NCI-H1694 (cell line): ENCODE data around the gene SLC9A4.
A peak's percentile ranks its signal among the peaks of the same experiment; 100 is the strongest.

Source experiments
- DNase-seq: peaks from one replicate; lab custom pipeline; 2025; lab: John Stamatoyannopoulos, UW

The SLC9A4 gene

GRCh38 chr2:102473020-102473419 is at the start of gene SLC9A4:
Gene SLC9A4 (plus strand): TSS chr2:102473226. CDS start chr2:102473760, 534 bp downstream.
- DNase-seq, result peak; percentile 21

GRCh38 chr2:102423368-102423767 is 49.7 kb upstream of the SLC9A4 start:
- DNase-seq, result no peak

- no peak for DNase-seq
Observed at GRCh38 chr2:102424754-102425153, 48.3 kb upstream of the SLC9A4 start.

- DNase-seq, result no peak
Observed at GRCh38 chr2:102425441-102426132, 47.4 kb upstream of the SLC9A4 start.

- no peak for DNase-seq
Observed at GRCh38 chr2:102427249-102427648, 45.8 kb upstream of the SLC9A4 start.

- DNase-seq, result no peak
Observed at GRCh38 chr2:102428573-102428972, 44.5 kb upstream of the SLC9A4 start.

GRCh38 chr2:102432386-102432785 is 40.6 kb upstream of the SLC9A4 start:
- no peak for DNase-seq

- no peak for DNase-seq
Observed at GRCh38 chr2:102433973-102434654, 38.9 kb upstream of the SLC9A4 start.

GRCh38 chr2:102434655-102435381 is 38.2 kb upstream of the SLC9A4 start:
- DNase-seq, result no peak

GRCh38 chr2:102435741-102436140 is 37.3 kb upstream of the SLC9A4 start:
- no peak for DNase-seq

- no peak for DNase-seq
Observed at GRCh38 chr2:102436323-102436722, 36.7 kb upstream of the SLC9A4 start.

- no peak for DNase-seq
Observed at GRCh38 chr2:102437122-102437521, 35.9 kb upstream of the SLC9A4 start.

- no peak for DNase-seq
Observed at GRCh38 chr2:102438111-102438510, 34.9 kb upstream of the SLC9A4 start.

GRCh38 chr2:102438578-102438977 is 34.4 kb upstream of the SLC9A4 start:
- DNase-seq, result no peak

- DNase-seq, result no peak
Observed at GRCh38 chr2:102439065-102439695, 33.8 kb upstream of the SLC9A4 start.

- DNase-seq, result peak; percentile 6
Observed at GRCh38 chr2:102442967-102443828, 29.8 kb upstream of the SLC9A4 start.

- no peak for DNase-seq
Observed at GRCh38 chr2:102444233-102444632, 28.8 kb upstream of the SLC9A4 start.

GRCh38 chr2:102446936-102447335 is 26.1 kb upstream of the SLC9A4 start:
- no peak for DNase-seq

GRCh38 chr2:102449370-102449974 is 23.6 kb upstream of the SLC9A4 start:
- DNase-seq, result peak; percentile 15

- no peak for DNase-seq
Observed at GRCh38 chr2:102451968-102452367, 21.1 kb upstream of the SLC9A4 start.

- DNase-seq, result no peak
Observed at GRCh38 chr2:102453501-102453900, 19.5 kb upstream of the SLC9A4 start.
